GM19238 (cell line): ENCODE measurements around the gene TNNT3.
"Not testable (repeated sequence)": the region's sequence is repeated elsewhere in the genome, so short reads cannot be mapped to it uniquely, and the experiment has no call there.

Experiments used
- DNase-seq: peaks from one replicate; pipeline ENCODE4 v3.0.0; 2011; ENCODE audit warnings: low spot score; ENCODE audit not compliant: insufficient read length

TNNT3 gene

DNA sequence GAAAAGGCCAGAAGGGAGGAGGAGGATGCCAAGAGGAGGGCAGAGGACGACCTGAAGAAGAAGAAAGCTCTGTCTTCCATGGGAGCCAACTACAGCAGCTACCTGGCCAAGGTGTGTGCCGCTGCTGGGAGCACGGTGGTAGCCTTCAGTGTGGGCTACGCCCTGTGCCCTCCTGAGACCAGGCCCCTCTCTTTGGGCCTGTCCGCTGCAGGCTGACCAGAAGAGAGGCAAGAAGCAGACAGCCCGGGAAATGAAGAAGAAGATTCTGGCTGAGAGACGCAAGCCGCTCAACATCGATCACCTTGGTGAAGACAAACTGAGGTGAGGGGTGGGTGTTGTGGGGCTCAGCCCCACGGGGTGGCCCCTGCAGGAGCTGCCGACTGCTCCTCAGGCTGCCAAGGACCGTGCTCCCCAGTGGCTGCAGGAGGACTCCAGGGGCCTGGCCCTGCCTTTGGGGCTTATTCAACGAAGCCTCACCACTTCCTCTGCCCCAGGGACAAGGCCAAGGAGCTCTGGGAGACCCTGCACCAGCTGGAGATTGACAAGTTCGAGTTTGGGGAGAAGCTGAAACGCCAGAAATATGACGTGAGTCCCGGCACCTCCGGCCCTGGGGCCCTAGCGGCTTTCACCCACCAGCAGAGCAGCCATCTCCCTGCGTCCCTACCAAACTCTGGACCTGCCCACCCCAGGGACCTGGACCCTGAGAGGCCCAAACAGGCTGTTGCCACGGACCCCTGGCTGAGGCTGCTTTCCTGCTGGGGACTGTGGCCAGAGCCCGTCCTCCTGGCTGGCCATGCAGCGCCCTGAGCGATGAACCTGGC lies 15.0 kb downstream of the TNNT3 start:
- DNase-seq: no peak

GRCh38 chr11:1935156-1936071 lies 15.9 kb downstream of the TNNT3 start:
- no peak for DNase-seq

GRCh38 chr11:1936072-1936780 lies 16.7 kb downstream of the TNNT3 start:
- no peak for DNase-seq

DNA sequence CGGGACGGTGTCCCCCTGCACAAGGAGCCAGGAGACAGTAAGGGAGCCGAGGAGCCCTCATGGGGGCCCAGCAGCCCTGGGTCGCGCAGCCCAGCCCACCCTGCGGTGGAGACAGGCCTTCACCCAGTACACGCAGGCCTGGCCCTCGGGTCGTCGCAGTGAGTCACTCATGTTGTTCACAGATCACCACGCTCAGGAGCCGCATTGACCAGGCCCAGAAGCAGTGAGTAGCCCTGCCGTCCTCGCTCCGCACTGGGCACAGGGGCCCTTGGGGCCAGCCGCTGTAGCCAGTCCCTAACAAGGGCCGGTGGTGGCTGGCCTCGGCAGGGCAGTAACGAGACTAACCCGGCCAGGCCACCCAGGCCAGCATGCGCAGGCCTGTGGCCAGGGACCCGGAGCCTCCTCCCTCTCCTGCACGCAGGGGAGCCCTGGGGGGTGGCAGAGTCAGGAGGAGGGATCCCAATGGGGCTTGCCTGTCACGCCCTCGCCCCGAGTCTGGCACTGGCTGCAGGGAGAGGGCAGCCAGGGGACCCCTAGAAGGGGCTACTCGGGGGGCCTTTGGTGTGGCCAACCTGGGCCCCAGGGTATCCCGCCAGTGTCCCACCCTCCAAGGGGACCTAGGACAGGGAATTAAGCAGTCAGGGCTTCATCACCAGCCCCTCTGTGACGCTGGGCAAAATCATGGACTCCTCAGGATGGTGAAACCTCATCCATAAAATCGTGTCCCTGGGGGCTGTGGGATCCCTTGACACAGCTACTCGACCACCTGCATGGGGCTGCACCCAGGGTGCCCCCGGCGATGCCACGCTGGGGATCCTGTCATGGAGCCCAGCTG lies 17.5 kb downstream of the TNNT3 start:
- DNase-seq: no peak

DNA sequence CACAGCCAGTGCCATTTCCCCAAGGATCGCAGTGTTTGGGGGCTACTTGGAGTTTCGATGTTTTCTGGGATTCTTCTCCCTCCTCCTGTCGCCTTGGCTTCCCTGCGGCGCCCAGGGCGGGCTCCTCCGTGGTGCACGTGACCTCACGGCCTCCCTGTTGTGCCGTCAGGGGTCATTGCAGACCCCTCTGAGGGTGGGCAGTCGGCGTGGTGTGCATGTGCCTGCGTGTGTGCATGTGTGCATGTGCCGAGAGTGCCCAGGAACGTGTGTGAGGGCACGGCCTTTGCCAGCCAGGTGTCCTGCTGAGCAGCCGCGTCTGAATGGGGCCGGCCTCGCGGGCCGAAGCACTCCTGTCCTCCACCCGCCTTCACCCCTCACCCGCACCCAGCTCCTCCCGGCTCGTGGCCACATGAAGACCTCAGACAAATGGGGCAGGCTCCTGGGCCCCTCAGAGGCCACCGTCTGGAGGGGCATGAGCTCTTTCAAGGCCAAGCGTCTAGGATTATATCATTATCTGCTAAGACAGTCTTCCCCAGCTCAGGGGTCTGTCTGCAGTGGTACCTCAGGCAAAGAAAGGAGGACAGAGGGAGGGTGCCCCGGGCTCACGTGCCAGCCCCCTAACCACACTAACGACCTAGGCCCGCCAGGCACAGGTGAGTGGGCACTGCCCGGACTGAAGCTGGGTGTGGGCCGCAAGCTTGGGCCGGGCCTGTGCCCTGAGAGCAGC lies 18.3 kb downstream of the TNNT3 start:
- no peak for DNase-seq

- DNase-seq: no peak
Measured at GRCh38 chr11:1938343-1939005, 19.0 kb downstream of the TNNT3 start.

DNA sequence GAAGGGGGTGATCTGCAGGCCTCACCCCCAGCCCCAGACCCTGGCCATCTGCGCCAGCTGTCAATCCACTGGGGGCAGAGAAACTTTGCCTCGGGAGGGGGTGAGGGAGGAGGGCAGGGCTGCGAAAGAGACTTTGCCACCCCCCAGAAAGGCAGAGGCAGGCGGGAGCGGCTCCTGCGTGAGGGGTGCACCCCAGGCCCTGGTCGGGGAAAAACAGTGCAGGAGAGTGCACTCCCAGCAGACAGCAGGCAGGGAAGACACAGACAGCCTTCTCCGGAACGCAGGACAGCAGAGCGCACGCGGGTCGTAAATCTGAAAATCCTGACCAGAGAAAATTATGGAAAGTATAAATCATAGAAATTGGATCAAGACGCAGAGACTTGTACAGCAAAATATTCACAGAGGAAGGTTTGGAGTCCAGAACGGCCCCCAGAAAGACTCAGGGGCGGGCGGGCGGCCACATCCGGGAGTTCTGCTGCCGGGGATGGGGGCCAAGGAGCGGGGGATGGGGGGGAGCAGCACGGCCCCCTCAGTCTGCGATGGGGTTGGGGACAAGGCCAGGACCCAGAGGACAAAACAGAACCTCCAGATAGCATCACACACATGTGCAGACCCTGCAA lies 19.6 kb downstream of the TNNT3 start:
- no peak for DNase-seq

- DNase-seq: not testable (repeated sequence)
Measured at GRCh38 chr11:1939788-1940187, 20.3 kb downstream of the TNNT3 start.

- no peak for DNase-seq
Measured at GRCh38 chr11:1942558-1943260, 23.2 kb downstream of the TNNT3 start.

DNA sequence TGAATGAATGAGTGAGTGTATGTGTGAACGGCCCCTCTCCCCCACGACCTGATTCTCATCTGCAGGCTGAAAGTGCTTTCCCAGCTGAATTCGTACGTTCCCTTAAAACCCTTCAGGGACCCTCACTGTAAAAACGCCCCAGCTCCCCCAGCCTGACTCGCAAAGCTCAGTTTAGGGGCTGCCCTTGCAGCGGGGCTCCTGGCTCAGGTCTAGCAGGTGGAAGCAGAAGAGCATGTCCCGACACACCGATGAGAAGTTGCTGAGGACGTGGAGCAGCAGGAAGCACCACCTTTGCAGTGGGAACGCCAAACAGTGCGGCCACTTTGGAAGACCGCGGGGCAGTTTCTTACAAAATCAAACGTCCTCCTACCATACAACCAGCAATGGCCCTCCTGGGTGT lies 24.1 kb downstream of the TNNT3 start:
- no peak for DNase-seq

- no peak for DNase-seq
Measured at GRCh38 chr11:1943977-1944376, 24.5 kb downstream of the TNNT3 start.

- no peak for DNase-seq
Measured at GRCh38 chr11:1946812-1947484, 27.4 kb downstream of the TNNT3 start, which contains the start of gene MRPL23. Gene MRPL23, plus strand, starts transcription at chr11:1947332. Its CDS starts 31 bp downstream, at chr11:1947363.

DNA sequence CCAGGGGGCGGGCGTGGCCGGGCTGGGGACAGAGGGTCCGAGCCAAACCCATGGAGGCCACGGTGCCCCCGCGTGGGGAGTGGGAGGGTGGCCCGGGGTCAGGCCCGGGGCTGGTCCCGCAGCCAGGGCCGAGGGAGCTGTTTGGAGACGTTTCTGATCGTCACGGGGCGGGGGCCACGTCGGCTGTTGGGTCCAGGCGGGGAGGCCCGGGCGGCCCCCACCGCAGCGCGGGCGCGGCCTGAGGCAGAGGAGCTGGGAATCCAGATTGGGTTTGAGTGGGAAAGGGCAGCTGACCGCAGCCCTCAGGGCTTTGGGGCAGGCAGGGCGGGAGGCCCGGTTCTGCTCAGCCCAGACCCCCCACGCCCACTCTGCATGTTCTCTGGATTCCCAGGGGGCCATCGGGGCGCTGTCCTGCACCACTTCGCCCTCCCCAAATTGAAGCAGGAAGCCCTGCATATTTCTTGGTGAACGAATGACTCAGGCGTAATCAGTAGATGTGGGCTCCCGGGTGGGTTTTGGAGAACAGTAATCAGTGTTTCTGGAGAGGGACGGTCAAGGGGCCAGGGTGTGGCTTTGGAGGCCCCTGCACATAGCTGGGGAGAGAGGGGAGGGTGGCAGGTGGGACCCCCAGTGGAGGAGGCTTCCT lies 28.2 kb downstream of the TNNT3 start:
- no peak for DNase-seq

DNA sequence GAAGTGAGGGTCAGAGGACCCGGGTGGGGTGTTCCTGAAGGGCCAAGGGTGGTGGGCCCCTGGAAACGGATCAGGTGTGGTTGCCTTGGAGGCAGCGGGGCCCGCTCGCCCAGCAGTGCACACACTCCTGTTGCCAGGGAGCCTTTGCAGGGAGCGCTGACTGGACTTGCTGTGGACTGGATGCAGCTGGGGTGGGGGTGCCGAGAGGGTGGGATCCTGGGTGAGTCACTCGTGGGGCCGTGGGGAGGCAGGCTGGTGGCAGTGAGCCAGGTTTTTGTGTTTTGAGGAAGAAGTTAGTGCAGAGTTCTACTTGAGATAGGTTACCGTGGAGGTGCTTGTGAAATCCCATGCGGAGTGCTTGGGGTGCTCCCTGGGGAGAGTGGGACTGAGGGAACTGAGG lies 28.9 kb downstream of the TNNT3 start:
- DNase-seq: no peak

GRCh38 chr11:1949302-1949701 lies 29.8 kb downstream of the TNNT3 start:
- no peak for DNase-seq

DNA sequence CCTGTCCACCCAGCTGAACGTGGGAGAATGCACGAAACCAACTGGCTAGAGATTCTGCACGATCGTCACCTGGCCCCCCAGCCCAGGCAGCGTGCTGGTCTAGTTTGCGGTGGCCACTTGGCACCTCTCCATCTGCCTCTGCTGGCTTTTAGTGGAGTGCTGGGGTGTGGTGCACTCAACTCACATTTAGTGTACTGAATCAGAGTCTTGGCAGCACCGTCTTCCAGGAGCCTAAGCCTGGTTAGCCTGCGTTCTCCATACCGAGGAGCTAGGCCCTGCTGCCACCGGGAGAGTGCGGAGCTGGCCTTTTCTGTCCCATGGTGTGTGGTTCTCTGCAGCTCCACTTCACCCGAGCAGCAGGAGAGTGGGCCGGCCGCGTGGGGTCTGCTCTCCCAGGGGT lies 30.4 kb downstream of the TNNT3 start:
- DNase-seq: no peak

- no peak for DNase-seq
Measured at GRCh38 chr11:1952806-1953482, 33.4 kb downstream of the TNNT3 start.
